ENCODE results near the gene GNL3.

DNA sequence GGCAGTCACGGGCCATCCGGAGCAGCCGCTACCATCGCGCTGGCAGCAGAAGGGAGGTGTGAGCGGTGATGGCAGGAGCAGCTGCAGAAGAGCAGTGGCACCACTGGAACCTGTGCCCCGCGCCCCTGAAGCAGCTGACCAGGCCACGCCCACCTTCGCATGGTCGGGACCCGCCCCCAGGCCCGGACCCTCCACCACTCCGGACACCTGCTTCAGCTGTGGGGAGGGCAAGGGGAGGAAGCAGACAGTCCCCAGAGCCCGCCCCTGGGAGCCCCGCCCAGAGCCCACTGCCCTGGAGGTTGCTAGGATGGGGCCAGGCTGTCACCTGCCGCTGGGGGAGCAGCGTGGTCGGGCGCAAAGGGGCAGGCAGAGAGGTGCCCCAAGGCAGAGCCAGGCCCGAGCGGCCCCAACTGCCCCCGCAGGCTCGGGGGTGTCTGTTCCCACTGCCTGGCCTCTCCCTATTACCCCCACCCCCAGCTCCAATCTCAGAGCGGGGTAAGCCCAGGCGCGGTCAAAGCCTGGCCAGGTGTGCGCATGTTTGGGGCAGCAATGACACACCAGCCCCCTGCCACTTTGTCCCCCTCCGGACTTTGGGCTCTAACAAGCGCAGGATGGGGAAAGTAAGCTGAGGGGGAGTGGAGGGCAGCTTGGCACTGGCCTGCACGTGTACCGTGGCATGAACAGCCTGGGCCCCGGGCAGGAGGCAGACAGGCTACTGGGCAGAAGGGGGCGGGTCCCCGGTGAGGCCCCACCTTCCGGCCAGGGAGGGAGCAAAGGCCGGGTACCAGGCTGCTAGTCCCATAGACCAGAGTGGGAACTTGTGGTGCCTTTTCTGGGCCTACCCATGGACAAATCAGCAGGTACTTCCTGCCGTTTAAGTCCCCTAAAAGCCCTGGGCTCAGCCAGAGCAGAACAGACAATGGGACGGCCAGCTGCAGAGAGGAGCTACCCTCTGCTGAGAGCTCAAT is 28.8 kb downstream of the GNL3 start:
- no peak for TF ChIP-seq POLR2A (IDR thresholded peaks at IDR 0.05)
- TF ChIP-seq, protein P1, sequence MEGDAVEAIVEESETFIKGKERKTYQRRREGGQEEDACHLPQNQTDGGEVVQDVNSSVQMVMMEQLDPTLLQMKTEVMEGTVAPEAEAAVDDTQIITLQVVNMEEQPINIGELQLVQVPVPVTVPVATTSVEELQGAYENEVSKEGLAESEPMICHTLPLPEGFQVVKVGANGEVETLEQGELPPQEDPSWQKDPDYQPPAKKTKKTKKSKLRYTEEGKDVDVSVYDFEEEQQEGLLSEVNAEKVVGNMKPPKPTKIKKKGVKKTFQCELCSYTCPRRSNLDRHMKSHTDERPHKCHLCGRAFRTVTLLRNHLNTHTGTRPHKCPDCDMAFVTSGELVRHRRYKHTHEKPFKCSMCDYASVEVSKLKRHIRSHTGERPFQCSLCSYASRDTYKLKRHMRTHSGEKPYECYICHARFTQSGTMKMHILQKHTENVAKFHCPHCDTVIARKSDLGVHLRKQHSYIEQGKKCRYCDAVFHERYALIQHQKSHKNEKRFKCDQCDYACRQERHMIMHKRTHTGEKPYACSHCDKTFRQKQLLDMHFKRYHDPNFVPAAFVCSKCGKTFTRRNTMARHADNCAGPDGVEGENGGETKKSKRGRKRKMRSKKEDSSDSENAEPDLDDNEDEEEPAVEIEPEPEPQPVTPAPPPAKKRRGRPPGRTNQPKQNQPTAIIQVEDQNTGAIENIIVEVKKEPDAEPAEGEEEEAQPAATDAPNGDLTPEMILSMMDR (IDR thresholded peaks at IDR 0.05) = no peak

Measured in adrenal gland (tissue), 5 donors.